CD4-positive, alpha-beta T cell (primary cell): ENCODE measurements around the gene AAK1. TPM values are rescaled to one million over a fixed set of nuclear protein-coding genes. Genes with fewer than 3 reads are reported as not detected.
A peak's percentile ranks its signal among the peaks of the same experiment; 100 is the strongest.

Source experiments
- ATAC-seq: fragments of 200-7000 bp; cut with Tn5 transposase; one replicate; pipeline ENCODE4 v1.10.0; 2022; ENCODE audit warnings: mild to moderate bottlenecking; ENCODE audit not compliant: poor library complexity
- CTCF ChIA-PET: fragments of 350-600 bp; sonication (Branson Sonifier 250); formaldehyde crosslinking; loops from one replicate; lab custom pipeline; 2021; ENCODE audit warnings: antibody characterized with exemption, inconsistent platforms; lab: Charles Lee
- POLR2A ChIA-PET: fragments of 350-600 bp; sonication (Branson Sonifier 250); formaldehyde crosslinking; loops from one replicate; lab custom pipeline; 2021; ENCODE audit warnings: antibody characterized with exemption, inconsistent platforms; lab: Charles Lee
- DNase-seq, 14 experiments: peaks; one replicate each; pipeline ENCODE4 v3.0.0-alpha.2; 2013 to 2020; ENCODE audit warnings: mixed read lengths in 2 of 14
- H3K27ac ChIP-seq, 2 donors: one replicate each; pipeline versions ENCODE4 v1.5.1 to v1.7.0; 2013; ENCODE audit warnings: low read length in 2 of 2, low read depth in 1 of 2, mild to moderate bottlenecking in 1 of 2
- H3K27me3 ChIP-seq, 2 experiments: 1 replicate in 1 of 2; 2 replicates in 1 of 2; pipeline versions ENCODE4 v1.6.1 to v1.7.0; 2013; ENCODE audit warnings: low read length in 2 of 2, control low read depth in 1 of 2, mild to moderate bottlenecking in 1 of 2, moderate library complexity in 1 of 2; ENCODE audit not compliant: insufficient read depth in 2 of 2, control insufficient read depth in 1 of 2
- H3K36me3 ChIP-seq: one replicate; pipeline ENCODE4 v1.6.1; 2013; ENCODE audit warnings: low read length, control low read depth; ENCODE audit not compliant: insufficient read depth
- H3K4me1 ChIP-seq: one replicate; pipeline ENCODE4 v1.6.1; 2013; ENCODE audit warnings: low read length, control low read depth; ENCODE audit not compliant: insufficient read depth
- H3K4me3 ChIP-seq: one replicate; pipeline ENCODE4 v1.5.1; 2013; ENCODE audit warnings: mild to moderate bottlenecking, low read length, moderate library complexity
- H3K9me3 ChIP-seq, 2 experiments: 1 replicate in 1 of 2; 2 replicates in 1 of 2; pipeline versions ENCODE4 v1.6.1 to v1.7.0; 2013; ENCODE audit warnings: low read length in 2 of 2, mild to moderate bottlenecking in 2 of 2, control low read depth in 1 of 2, moderate library complexity in 1 of 2; ENCODE audit not compliant: control insufficient read depth in 1 of 2, insufficient read depth in 1 of 2
- H3K27ac Mint-ChIP-seq: one replicate; pipeline ENCODE4 v1.8.0; 2020; ENCODE audit warnings: mixed read lengths
- H3K27me3 Mint-ChIP-seq: one replicate; pipeline ENCODE4 v1.8.0; 2021; ENCODE audit warnings: mixed read lengths
- H3K36me3 Mint-ChIP-seq: one replicate; pipeline ENCODE4 v1.8.0; 2021; ENCODE audit warnings: low read depth, mixed read lengths
- H3K4me1 Mint-ChIP-seq: one replicate; pipeline ENCODE4 v1.8.0; 2021; ENCODE audit warnings: low read depth, mixed read lengths
- H3K4me3 Mint-ChIP-seq: one replicate; pipeline ENCODE4 v1.8.0; 2020; ENCODE audit warnings: mild to moderate bottlenecking, mixed read lengths
- H3K9me3 Mint-ChIP-seq: one replicate; pipeline ENCODE4 v1.8.0; 2020; ENCODE audit warnings: mixed read lengths
- CTCF ChIP-seq: fragments of 200-600 bp; IDR thresholded peaks from one replicate; pipeline ENCODE4 v1.8.0; 2022; ENCODE audit warnings: antibody characterized with exemption, mild to moderate bottlenecking
- intact Hi-C, 2 experiments: fragments of 100-400 bp; cut with DNase I in 1 of 2; cut with micrococcal nuclease in 1 of 2; formaldehyde crosslinking; loops; one replicate each; pipeline versions ENCODE4 v1.15.1 to v1.9.0; 2023 to 2025; cut with DNase I, micrococcal nuclease
- total RNA-seq, 174 experiments: library from RNA in 2 of 174; stranded (reverse) in 2 of 174; gene quantifications; one replicate each; pipeline ENCODE4 v1.2.3 and lab custom pipeline; 2021 to 2026

Gene AAK1
- total RNA-seq, 2 experiments from 2014 or later, result 201 to 208 TPM

GRCh38 chr2:69453475-69454129, 189.9 kb downstream of the AAK1 start:
- Mint-ChIP-seq H3K27ac (no peak overlapping the region), H3K9me3 (no peaks in the 10 kb centered on the region), H3K27me3 (no peaks in the 10 kb centered on the region), H3K36me3 (no peaks in the 10 kb centered on the region), H3K4me1 (peaks cover 26% of the 10 kb centered on the region), H3K4me3 (no peak overlapping the region)
- Histone ChIP-seq H3K4me1 (no peaks in the 10 kb centered on the region), H3K27me3 (no peaks in the 10 kb centered on the region), H3K36me3 (no peaks in the 10 kb centered on the region), H3K4me3 (no peak overlapping the region), H3K27ac (no peak overlapping the region), H3K9me3 (no peaks in the 10 kb centered on the region)
- intact Hi-C loops, result no loop called here
- TF ChIP-seq CTCF, result no peak
- CTCF ChIA-PET, result no interaction called here
- no peak for ATAC-seq
- peak in 1 of 14 experiments; percentile 15 for DNase-seq
- POLR2A ChIA-PET, result interaction anchor here (1.3 kb wide), 1 partner anchor 16 kb away, joined by 8 read pairs; the partner anchor contains the start of gene NFU1

- ChIA-PET POLR2A (interaction anchor here (1.3 kb wide), 1 partner anchor 15 kb away, joined by 8 read pairs; the partner anchor contains the start of gene NFU1), CTCF (interaction anchor here (0.6 kb wide), 1 partner anchor 196 kb away, joined by 4 read pairs; no protein-coding TSS in a partner anchor)
- Mint-ChIP-seq H3K27ac (no peak overlapping the region), H3K4me3 (no peak overlapping the region), H3K27me3 (no peaks in the 10 kb centered on the region), H3K9me3 (no peaks in the 10 kb centered on the region), H3K36me3 (peaks cover 3% of the 10 kb centered on the region), H3K4me1 (peaks cover 19% of the 10 kb centered on the region)
- DNase-seq (no peak), ATAC-seq (no peak)
- no peaks in the 10 kb centered on the region for H3K27me3 ChIP-seq
- no peaks in the 10 kb centered on the region for H3K4me1 ChIP-seq
- H3K9me3 ChIP-seq, result no peaks in the 10 kb centered on the region
- intact Hi-C loops, result no loop called here
- no peak overlapping the region for H3K4me3 ChIP-seq
- no peak overlapping the region for H3K27ac ChIP-seq
- no peak for TF ChIP-seq CTCF
- no peaks in the 10 kb centered on the region for H3K36me3 ChIP-seq
Measured at GRCh38 chr2:69452687-69453086, 190.9 kb downstream of the AAK1 start.

GRCh38 chr2:69450735-69451416, 192.7 kb downstream of the AAK1 start:
- POLR2A ChIA-PET, result no interaction called here
- peaks cover 11% of the 10 kb centered on the region for H3K36me3 Mint-ChIP-seq
- H3K4me1 ChIP-seq, result no peaks in the 10 kb centered on the region
- H3K27me3 ChIP-seq, result no peaks in the 10 kb centered on the region
- no peak for DNase-seq
- no peak overlapping the region for H3K4me3 Mint-ChIP-seq
- no peak for TF ChIP-seq CTCF
- peaks cover 14% of the 10 kb centered on the region for H3K4me1 Mint-ChIP-seq
- no peaks in the 10 kb centered on the region for H3K9me3 ChIP-seq
- ATAC-seq, result no peak
- CTCF ChIA-PET, result no interaction called here
- H3K36me3 ChIP-seq, result no peaks in the 10 kb centered on the region
- no peak overlapping the region for H3K4me3 ChIP-seq
- H3K27me3 Mint-ChIP-seq, result no peaks in the 10 kb centered on the region
- H3K27ac ChIP-seq, result no peak overlapping the region
- no peaks in the 10 kb centered on the region for H3K9me3 Mint-ChIP-seq
- no peak overlapping the region for H3K27ac Mint-ChIP-seq
- intact Hi-C loops, result no loop called here
